Loucy (cell line): ENCODE results near the gene FAM53A.

ENCODE experiments used
- EZH2phosphoT487 ChIP-seq: fragments of 200-600 bp; IDR thresholded peaks from 2 replicates; pipeline ENCODE4 v1.6.1; 2018; ENCODE audit warnings: antibody characterized with exemption, mild to moderate bottlenecking, moderate library complexity, borderline replicate concordance
- TF ChIP-seq, protein P1 (sequence below): fragments of 200-600 bp; sonication (generic); conservative IDR thresholded peaks from 2 replicates; pipeline ENCODE4 v1.5.1; 2014; ENCODE audit warnings: mild to moderate bottlenecking, antibody characterized with exemption, low read length

DNA sequence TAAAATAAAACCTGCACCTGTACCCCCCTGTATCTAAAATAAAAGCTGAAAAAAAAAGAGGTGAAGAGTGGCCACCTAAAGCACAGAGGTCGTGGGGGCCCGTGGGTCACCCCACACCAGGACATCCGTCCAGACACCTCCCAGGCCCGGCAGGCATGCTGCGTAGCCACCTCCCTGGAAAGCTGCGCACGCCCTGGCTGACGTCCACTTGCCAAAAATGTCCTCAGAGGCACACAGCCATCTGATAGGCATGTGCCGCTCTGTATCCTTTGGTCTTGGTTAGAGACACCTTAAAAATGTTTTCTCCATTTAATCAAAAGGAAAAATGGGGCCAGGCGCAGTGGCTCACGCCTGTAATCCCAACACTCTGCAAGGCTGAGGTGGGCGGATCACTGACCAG, 17.7 kb downstream of the FAM53A start:
- TF ChIP-seq, protein P1, sequence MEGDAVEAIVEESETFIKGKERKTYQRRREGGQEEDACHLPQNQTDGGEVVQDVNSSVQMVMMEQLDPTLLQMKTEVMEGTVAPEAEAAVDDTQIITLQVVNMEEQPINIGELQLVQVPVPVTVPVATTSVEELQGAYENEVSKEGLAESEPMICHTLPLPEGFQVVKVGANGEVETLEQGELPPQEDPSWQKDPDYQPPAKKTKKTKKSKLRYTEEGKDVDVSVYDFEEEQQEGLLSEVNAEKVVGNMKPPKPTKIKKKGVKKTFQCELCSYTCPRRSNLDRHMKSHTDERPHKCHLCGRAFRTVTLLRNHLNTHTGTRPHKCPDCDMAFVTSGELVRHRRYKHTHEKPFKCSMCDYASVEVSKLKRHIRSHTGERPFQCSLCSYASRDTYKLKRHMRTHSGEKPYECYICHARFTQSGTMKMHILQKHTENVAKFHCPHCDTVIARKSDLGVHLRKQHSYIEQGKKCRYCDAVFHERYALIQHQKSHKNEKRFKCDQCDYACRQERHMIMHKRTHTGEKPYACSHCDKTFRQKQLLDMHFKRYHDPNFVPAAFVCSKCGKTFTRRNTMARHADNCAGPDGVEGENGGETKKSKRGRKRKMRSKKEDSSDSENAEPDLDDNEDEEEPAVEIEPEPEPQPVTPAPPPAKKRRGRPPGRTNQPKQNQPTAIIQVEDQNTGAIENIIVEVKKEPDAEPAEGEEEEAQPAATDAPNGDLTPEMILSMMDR = no peak
- no peak for TF ChIP-seq EZH2phosphoT487
